ENCODE data around the gene ARHGAP26.
"Not testable (repeated sequence)": the region's sequence is repeated elsewhere in the genome, so short reads cannot be mapped to it uniquely, and the experiment has no call there.

ARHGAP26 gene

DNA sequence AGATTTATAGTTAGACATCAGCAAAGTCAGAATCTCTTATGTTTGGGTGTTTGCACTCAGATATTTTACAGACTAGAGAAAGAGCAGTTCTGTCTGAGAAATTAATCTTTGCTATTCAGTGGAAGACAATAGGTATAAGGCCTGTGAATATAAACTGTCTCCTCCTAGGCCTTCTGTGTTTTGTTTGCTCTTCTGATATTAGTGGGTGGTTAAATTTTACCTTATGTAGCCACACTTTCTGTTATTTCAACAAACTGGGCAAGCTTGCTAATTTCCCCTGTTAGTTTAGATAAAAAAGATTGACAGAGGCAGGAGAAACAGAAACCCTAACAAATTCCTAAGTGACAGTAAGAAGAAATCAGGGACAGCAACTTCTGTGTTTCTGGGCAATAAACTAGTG, 141.6 kb downstream of the ARHGAP26 start:
- no peak for DNase-seq

DNA sequence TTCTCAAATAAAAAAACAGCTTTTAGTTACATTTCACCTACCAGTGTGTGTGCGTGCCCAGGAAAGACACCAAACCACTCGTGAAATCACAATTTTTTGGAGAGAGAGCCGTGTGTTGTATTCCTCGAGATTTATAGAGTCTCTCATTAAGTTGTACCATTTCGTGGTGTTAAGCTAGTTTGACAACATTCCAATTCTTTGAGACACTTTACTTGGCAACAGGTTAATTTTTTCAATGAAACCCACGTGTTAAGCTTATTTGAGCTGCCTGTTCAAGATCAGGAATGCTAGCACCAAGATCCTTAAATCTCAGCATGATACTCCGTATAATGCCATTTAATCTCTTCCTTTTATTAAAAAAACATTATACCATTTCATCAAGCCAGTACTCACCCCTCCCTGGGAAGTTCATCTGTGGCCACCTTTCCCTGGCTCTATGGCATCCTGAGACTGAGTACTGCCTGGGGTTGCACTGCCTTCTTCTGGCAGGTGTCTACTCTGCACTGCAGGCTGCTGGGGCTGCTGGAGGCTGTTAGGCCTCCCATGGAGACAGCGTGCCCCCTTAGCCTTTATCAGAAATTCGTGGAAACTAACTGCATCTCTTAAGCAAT, 143.7 kb downstream of the ARHGAP26 start:
- no peak for DNase-seq

DNA sequence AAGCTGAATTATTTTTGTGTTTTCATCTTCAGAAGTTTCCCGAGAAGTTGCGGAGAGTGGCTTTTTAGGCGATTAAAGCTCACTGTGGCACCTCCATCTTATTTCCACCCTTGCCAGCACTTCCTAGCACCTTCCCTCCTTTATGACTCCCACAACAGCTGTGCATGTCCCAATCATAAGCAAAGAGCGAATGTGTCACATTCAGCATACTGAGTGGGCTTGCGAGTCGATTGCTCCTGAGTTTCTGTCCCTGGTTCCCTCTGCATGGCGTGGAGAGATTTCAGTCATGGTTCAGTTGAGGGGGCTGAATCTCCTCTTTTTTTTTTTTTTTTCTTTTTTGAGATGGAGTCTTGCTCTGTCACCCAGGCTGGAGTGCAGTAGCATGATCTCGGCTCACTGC, 144.9 kb downstream of the ARHGAP26 start:
- DNase-seq: no peak

DNA sequence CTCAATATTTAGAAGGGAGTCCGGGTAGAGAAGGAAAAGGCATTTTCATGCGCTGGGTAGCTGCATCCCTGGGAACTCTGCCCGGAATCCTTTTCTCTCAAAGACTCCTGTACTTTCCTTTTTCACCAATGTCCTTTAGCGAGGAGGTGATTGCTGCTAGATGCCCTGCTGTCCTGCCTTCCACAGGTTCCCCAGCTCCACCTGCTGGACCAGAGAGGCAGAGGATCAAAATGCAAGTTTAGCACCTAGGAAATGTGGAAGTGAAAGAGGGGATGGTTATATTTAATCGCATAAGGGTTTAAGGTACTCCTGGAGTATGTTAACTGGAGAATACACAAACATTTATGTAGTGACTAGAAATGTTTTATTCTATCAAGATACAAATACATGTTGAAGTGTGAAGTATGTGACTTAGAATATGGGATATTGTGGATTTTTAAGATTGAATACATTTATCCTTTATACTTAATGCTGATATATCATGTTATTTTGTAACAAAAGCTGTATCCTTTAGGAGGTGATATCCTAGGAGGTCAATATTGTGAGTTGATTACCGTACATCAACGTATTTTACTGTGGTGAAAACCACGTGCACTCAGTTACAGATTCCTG, 145.7 kb downstream of the ARHGAP26 start:
- DNase-seq: peak; percentile 41

DNA sequence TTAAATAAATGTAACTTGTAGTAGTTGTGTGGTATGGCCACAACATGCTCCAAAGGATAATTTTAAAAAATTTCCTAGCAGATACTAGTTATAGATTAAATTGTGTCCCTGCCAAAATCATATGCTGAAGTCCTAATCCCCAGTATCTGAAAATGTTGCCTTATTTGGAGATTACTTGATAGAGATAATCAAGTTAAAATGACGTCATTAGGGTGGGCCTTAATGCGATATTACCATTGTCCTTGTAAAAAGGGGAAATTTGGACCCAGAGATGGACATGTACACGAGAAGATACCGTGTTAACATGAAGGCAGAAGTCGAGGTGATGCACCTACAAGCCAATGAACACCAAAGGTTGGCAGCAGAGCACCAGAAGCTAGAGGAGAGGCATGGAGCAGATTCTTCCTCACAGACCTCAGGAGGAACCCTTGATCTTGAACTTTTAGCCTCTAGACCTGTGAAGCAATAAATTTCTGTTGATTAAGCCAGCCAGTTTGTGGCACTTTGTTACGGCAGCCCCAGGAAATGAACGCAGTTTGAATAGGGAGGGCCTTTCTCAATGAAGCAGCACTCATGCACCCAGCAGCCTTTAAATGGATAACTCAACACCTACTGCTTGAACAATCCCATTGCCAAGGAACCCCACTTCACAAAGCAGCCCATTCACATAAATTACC, 148.9 kb downstream of the ARHGAP26 start:
- no peak for DNase-seq

DNA sequence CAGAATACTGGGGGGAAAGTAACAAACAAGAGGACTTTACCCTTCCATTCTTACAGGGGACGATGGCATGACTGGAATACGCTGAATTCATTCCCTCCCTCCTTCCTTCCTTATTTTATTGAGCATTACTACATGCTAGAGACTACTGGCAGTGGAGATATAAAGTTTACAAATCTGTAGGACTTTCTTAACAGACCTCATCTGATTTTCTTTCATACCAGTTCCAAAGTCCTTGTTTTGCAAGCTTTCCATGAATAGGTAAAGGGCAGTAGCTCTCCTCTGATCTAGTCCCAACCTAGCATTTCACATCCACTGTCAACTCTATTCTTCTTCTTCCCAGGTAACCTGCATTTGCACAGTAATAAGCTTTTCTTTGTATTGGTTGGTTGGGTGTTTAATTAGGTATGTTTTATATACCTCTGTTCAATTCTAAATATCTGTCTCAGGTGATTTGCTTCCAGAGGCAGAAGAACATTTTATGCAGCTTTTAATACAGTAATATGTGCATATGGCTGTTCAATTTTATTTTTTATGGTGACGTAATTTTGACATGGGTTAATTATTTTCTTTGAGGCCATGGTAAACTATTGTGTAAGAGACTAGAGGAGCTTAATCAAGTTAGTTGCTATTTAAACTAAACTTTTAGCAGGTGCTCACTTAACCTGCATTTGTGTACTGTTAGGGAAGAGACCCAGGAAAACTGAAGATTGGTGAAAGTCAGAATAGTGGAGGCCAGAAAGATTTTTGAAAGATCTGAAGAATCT, 150.9 kb downstream of the ARHGAP26 start:
- DNase-seq: no peak

DNA sequence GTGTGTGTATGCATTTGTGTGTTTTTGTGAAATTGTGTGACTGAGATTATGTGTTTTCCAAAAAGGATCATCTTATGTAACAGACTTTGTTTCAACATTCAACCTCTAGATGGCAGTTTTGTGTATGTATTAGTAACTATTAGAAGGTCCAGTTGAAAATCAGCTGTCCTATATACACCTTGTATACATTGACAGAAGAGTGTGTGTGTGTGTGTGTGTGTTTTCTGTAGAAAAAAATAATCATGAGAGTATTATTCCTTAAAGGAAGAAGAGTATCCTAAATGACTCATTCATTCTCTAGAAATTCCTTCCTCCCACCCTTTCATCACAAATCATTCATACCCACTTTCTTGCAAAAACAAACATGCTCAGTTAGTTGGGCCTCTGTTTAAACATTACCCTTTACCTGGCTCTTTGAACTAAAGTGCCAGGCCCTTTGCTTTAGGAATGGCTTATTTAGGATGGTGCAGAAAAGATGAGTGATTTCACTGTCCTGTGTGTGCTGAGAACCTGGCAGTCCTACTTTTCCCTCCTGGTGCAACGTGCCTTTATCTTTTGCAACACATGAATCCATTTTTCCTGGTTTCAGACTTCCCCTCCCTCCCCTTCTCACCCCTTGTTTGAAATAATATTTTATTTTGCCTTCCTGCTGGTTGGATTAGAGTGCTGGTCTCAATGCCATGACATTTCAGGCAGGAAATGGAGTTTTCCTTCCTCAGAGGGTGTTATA, 152.2 kb downstream of the ARHGAP26 start:
- peak; percentile 31 for DNase-seq

DNA sequence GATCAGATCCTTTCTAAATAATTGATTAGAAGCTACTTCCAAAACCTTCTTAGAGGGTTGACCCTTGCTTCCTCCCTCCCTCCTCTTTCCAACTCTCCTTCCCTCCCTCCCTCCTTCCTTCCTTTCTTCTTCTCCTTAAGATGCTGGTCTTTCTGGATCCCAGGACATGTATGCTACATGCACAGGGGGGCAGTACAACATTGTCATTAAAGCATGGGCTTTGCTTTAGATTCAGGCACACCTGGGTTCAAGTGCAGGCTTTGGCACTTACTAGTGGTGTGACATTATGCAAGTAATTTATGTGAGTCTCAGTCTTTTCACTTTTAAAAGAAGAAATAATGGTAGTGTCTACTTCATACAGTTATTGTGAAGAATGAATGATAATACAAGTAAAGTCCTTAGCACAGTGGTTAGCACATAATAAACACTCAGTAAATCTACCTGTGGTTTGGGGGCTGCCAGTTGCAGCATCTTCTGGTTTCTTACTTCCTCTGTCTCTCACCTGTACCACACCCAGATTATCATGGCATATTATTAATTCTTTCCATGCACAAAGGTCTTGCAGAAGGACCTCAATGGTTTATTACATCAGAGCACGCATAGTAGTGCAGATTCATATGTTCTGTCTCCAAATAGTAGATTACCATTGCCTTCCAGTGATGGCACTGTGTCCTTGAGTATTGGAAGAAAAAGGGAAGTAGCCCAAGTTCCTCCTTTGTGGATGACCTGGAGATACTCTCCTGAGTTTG, 154.1 kb downstream of the ARHGAP26 start:
- DNase-seq: no peak

DNA sequence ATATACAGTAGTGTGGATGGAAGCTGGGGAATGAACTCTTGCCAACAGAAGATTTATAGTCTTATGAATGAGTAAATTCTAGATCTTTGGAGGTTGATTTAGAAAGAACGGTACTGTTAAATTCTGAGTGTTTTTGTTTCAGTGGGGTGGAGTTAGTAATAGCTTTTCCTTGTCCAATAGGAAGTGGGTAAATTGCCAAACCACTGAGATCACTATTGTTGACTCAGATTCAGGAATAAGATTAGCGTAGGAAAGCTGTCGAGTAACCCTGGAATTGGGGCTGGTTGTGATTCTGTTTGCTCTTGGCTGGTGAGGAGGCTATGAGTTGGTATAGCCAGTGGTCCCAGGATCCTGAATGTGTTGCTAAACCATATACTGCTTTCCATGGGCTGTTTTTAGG, 155.6 kb downstream of the ARHGAP26 start:
- peak; percentile 62 for DNase-seq

DNA sequence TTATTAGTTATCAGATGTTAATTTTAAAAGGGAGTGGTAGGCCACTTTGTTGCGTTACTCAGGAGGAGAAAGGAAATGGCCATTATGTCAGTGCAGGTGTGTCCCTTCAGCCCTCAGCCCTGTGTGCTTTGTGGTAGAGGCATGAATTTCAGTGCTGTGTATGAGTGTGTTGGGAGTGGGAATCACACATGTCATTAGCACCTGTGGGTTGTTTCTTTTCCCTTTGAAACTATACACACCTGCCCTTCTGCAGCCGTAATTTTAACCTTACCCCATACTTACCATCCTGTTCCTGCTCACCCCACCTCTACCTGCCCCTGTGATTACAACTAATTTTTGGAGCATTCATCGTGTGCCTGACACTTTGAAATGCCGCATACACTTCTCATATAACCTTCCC, 156.4 kb downstream of the ARHGAP26 start:
- no peak for DNase-seq

DNA sequence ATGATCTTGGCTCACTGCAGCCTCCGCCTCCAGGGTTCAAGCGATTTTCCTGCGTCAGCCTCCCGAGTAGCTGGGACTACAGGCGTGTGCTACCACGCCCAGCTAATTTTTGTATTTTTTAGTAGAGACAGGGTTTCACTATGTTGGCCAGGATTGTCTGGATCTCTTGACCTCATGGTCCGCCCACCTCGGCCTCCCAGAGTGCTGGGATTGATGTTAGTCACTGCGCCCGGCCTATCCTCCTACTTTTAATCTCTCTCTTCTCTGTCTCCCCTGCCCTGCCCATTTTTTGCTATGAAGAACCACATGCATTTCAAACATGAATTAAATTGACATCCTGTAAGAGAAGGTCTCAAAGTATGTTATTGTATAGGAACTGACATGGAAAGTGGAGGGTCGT, 158.8 kb downstream of the ARHGAP26 start:
- DNase-seq: not testable (repeated sequence)

DNA sequence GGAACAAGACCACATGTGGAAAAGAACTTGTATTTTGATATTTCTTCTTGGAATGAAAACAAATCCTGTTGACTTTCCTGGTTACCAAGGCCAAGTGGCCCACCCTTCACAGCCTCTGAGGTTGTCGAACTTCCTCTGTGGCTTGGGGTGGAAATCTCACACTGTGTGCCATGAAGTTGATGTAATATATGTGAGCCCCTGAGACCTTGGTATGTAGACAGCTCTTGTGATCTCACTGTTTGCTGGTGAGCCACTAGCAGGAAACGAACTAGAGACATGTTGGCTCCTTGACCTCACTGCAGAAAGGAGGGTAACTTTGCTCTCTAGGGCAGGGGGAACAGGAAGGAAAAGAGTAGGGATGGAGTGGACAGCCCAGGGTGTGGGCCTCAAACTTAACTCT, 159.4 kb downstream of the ARHGAP26 start:
- no peak for DNase-seq

DNA sequence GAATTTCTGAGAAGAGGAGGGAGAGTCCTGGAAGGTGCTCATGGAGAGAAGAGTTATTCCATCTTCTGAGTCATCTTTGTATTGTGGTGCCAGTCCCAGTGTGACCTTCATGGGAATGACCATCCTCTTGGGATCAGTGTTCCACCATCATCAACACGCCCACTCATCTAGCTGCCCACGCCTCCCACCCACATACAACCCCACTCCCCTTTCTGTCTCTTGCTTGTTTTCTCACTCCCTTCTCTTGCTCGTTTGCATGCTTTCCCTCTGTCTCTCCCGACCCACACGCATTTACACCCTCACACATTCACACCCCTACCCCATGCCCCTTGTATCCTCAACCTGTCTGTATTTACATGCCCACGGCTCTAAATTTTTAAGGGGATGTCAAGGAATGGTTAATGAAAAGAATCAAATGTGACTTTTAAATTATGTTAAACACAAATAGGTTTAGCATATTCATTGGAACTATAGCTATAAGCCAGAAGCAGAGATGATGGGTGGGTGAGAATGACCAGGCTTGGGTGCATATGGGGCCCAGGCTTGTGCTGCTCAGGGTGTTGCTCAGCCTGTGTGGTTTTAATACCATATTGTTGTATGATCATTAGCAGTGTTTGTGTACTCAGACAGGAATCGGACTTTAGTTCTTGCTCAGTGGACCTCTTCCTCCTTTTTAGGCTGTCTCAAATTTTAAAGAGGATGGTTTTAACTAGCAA, 160.4 kb downstream of the ARHGAP26 start:
- no peak for DNase-seq

DNA sequence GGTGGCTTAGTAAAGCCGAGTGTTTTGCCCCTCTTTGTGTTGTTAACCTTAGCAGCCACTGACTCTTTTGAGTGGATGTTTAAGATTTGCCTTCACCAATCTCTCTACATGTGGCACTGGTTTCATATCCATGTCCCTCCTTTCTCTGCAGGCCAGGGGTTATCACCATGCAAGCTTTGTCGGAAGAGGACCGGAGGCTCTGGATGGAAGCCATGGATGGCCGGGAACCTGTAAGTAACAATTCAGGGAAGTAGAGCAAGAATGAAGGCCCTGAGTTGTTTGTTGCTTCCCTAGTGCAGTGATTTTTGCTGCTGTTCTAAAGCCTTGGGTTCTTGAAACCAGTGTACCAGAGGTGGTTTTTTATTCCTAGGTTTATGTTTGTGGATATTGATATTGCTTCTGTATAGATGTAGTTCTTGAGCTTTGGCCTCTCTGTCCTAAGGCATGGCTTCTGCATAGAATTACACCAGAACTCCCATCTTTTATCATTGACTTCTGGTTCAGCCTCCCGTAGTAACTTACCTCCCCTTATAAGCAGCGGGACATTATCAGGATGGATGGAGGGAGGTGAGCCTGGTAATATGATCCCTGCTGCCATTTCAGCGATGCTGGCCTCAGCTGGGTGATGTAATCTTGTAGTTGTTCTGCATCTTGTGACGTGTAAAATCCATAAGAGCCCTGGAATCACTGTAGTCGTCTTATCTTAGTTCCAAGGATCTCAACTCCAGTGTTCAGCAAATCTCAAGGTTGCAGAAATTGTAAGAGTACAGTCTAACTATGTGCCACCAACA, 161.9 kb downstream of the ARHGAP26 start:
- DNase-seq: no peak

DNA sequence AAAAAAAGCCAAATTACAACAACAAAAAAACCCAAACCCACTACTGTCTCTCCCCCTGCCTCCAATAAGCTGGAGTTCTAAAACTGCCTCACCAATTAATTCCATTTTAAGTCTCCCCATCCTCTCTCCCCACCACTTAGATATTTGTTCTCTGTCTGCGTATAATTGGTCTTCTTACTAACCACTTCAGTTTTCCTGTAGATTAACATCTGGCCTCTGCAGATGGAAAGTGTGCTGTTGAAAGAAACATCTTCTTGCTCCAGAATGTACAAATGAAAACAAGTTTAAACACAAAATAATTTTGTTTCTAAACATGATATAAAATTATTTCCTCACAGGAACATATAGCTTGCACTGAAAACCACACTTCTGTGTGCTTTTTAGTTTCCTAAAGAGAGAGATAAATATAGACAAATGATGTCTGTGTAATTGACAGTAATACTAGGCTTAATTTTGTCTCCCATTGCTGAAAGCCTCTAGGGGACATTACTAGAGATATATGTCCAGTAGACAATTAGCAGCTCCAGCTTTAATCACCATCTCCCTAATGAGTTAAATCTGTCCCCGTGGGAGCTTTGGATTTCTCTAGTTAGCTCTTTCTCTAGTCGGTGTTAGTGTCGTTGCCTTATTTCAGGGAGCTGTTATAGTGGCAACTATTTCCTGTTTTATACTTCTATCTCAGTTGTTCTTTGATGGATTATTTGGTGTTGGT, 164.0 kb downstream of the ARHGAP26 start:
- DNase-seq: no peak

DNA sequence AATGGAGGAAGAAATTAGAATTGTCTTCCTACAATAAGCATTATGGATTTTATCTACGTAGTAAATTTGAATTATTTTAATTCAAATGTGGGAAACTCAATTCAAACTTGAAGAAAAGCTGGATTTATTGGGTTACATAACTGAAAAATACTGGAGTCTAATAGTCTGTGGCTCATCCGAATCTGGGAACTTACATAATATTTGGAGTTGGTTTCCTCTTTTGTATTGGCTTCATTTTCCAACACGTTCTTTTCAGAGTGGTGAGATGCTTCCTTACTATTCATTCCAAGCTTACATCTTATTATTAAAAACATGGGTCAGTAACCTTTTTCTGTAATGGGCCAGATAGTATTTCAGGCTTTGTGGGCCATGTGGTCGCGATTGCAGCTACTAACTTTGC, 164.8 kb downstream of the ARHGAP26 start:
- no peak for DNase-seq

DNA sequence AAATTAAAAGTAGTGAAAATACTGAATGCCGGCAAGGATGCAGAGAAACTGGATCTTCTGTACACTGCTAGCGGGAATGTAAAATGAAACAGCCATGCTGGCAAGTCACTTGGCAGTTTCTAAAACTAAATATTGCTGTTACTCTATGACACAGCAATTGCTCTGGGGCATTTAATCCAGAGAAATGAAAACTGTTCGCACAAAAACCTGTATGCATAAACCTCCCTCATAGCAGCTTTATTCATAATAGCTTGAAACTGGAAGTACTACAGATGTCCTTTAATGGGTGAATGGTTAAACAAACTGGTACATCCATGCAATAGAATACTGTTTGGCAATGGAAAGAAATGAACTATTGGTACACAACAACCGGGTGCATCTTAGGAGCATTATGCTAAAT, 167.2 kb downstream of the ARHGAP26 start:
- DNase-seq: no peak

DNA sequence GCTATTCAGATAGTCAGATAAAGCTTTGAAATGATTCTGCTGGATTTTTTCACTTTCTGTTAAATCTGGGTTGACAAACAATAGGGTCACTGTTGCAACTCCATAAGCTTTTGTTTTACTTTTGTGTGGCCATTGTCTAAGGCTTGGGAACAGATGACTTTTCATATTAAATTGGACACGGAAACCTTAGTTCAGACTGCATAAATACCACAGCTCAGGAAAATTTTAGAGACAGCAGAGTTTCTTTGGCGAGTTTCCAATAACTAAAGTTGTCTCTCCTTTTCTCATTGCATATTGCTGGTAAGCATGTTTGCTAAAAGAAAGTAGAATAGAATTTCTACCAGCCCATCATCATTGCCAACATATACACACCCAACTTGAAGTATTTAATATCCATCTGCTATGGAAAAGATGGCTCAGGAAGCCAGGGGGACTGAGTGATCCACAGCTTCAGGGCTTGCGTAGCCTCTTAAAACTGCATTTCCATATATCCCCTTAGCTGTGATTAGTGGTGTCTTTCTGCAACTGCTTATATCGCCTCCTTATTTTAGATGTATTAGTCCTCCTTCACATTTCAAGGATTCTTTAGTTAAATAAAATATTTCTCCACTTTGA, 168.2 kb downstream of the ARHGAP26 start:
- no peak for DNase-seq

DNA sequence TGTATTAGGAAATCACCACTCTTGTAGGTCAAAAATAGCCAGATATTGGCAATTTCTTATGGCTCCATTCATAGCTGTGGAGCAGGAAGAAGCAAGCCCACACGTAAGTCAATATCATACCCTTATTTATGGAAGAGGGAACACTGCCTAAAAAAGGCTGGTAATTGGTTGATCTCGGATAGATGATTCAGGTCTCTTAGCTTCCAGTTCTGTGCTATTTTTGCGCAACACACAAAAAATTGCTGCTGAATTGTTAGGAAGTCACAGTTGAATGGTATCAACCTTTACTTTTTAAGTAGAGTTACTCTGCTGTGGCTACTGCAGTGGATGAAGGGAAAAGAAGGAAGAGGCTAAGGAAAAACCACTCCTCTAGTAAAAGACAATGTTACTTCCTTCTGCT, 168.8 kb downstream of the ARHGAP26 start:
- no peak for DNase-seq

DNA sequence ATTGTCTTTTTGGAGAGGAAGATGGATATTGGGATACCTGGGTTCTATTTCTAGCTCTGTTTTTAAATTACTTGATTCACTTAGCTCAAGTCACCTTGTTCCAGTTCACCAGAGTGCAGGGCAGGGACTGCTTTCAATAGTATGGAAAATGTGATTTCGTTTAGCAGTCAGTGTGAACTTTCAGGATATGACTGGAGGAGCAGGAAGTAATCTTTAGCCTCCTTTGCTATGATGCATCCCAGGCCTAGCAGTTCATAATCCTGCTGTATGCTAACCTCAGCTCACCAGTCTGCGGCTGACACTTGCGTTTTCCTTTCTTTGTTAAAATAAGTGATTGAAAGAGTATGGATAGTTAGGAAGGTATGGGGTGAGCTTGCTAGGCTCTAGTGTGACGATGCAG, 169.7 kb downstream of the ARHGAP26 start:
- DNase-seq: no peak

Data from NCI-H226 (cell line).